Left lung (tissue), 10 donors: ENCODE results near the gene PHKG1. TPM values are rescaled to one million over a fixed set of nuclear protein-coding genes. Genes with fewer than 3 reads are reported as not detected.
"Not testable (repeated sequence)": the region's sequence is repeated elsewhere in the genome, so short reads cannot be mapped to it uniquely, and the experiment has no call there.

Experiments
- ATAC-seq: fragments of 200-7000 bp; cut with Tn5 transposase; one replicate; pipeline ENCODE4 v1.9.1; 2020; ENCODE audit warnings: moderate library complexity
- DNase-seq, 4 donors: peaks; one replicate each; pipeline ENCODE4 v3.0.0-alpha.2; 2013 to 2020
- H3K27ac ChIP-seq, 2 donors: fragments of 200-600 bp; sonication (generic) in 1 of 2; one replicate each; pipeline versions ENCODE4 v1.5.0 to v1.8.0; 2020 to 2021
- H3K27me3 ChIP-seq, 2 donors: fragments of 200-600 bp; sonication (generic) in 1 of 2; one replicate each; pipeline versions ENCODE4 v1.5.0 to v1.8.0; 2020 to 2021
- H3K36me3 ChIP-seq, 2 donors: fragments of 200-600 bp; sonication (generic) in 1 of 2; one replicate each; pipeline versions ENCODE4 v1.5.0 to v1.8.0; 2020 to 2021
- H3K4me1 ChIP-seq, 2 donors: fragments of 200-600 bp; one replicate each; pipeline ENCODE4 v1.8.0; 2021
- H3K4me3 ChIP-seq, 2 donors: fragments of 200-600 bp; sonication (generic) in 1 of 2; one replicate each; pipeline versions ENCODE4 v1.5.0 to v1.8.0; 2020 to 2021; ENCODE audit warnings: mild to moderate bottlenecking in 1 of 2
- H3K9me3 ChIP-seq, 2 donors: fragments of 200-600 bp; sonication (generic) in 1 of 2; one replicate each; pipeline versions ENCODE4 v1.5.0 to v1.8.0; 2020 to 2021
- CTCF ChIP-seq, 2 donors: fragments of 200-600 bp; sonication (generic) in 1 of 2; IDR thresholded peaks; one replicate each; pipeline versions ENCODE4 v1.5.0 to v1.8.0; 2021; ENCODE audit warnings: antibody characterized with exemption in 2 of 2
- intact Hi-C, 2 donors: fragments of 100-400 bp; cut with DNase I; formaldehyde crosslinking; loops; one replicate each; pipeline versions ENCODE4 v1.11.2 to v1.14.2; 2022
- polyA plus RNA-seq, 6 donors: library from polyadenylated mRNA; unstranded; fragments of 120-200 nt; gene quantifications; one replicate each; pipeline ENCODE4 v1.2.1, GENCODE V29; 2013; ENCODE audit not compliant: insufficient read length in 6 of 6
- total RNA-seq, 2 donors: library from RNA; stranded (reverse); fragmentation: NEBNext Ultra II Directional; extraction: Animal tissue kit (Norgen Biotek cat#: 25700); gene quantifications; one replicate each; pipeline ENCODE4 v1.2.1, GENCODE V29; 2021
- donor health status: DM: no; HTN: yes; CAD: no.
- donor health status: DM: no; HTN: no; CAD: no.

PHKG1 gene
- total and polyA plus RNA-seq, 8 donors: 0.32 to 3.9 (median 2.3) TPM

GRCh38 chr7:56121440-56121839, 28.7 kb upstream of the PHKG1 start:
- DNase-seq (no peak), ATAC-seq (no peak)
- no peak for TF ChIP-seq CTCF (IDR thresholded peaks at IDR 0.05)
- Histone ChIP-seq H3K4me1 (no peaks in the 10 kb centered on the region), H3K9me3 (no peaks in the 10 kb centered on the region), H3K27me3 (peaks cover 6 to 11% of the 10 kb centered on the region in 2 donors), H3K36me3 (no peaks in the 10 kb centered on the region), H3K27ac (no peak overlapping the region), H3K4me3 (no peak overlapping the region)
- intact Hi-C loops: no loop called here

GRCh38 chr7:56115852-56116538, 23.2 kb upstream of the PHKG1 start, which contains the start of gene NUPR2:
Gene NUPR2, minus strand, starts transcription at chr7:56116417. Its CDS starts 103 bp downstream, at chr7:56116314.
- intact Hi-C loops: no loop called here
- TF ChIP-seq CTCF (IDR thresholded peaks at IDR 0.05): no peak
- Histone ChIP-seq H3K4me3 (no peak within 1 kb of the TSS), H3K27ac (no peak within 1 kb of the TSS), H3K9me3 (no peaks in the 10 kb centered on the region), H3K4me1 (no peaks in the 10 kb centered on the region), H3K36me3 (no peaks in the 10 kb centered on the region), H3K27me3 (peaks cover 8 to 38% of the 10 kb centered on the region in 2 donors)
- peak; percentile 88 for ATAC-seq
- peak in 1 of 4 donors; percentile 79 for DNase-seq

- H3K9me3 ChIP-seq, intact Hi-C loops, H3K36me3 ChIP-seq, ATAC-seq, DNase-seq, H3K4me1 ChIP-seq, H3K4me3 ChIP-seq, H3K27ac ChIP-seq: not testable (repeated sequence)
- peaks cover 8 to 43% of the 10 kb centered on the region in 2 donors for H3K27me3 ChIP-seq
Observed at GRCh38 chr7:56112244-56112643, 19.5 kb upstream of the PHKG1 start.

GRCh38 chr7:56110611-56111010, 17.9 kb upstream of the PHKG1 start:
- H3K36me3 ChIP-seq: no peaks in the 10 kb centered on the region
- intact Hi-C loops: no loop called here
- DNase-seq (no peak), ATAC-seq (no peak)
- TF ChIP-seq CTCF (IDR thresholded peaks at IDR 0.05): no peak
- no peak overlapping the region for H3K27ac ChIP-seq
- H3K4me3 ChIP-seq: no peak overlapping the region
- no peaks in the 10 kb centered on the region for H3K9me3 ChIP-seq
- H3K27me3 ChIP-seq: peaks cover 0 to 27% of the 10 kb centered on the region in 2 donors
- H3K4me1 ChIP-seq: peaks cover under 1 to 5% of the 10 kb centered on the region in 2 donors

- intact Hi-C loops: no loop called here
- Histone ChIP-seq H3K27me3 (peaks cover 0 to 8% of the 10 kb centered on the region in 2 donors), H3K4me1 (peaks cover 14 to 26% of the 10 kb centered on the region in 2 donors), H3K27ac (no peak overlapping the region), H3K4me3 (no peak overlapping the region), H3K9me3 (no peaks in the 10 kb centered on the region), H3K36me3 (peaks cover 0 to 19% of the 10 kb centered on the region in 2 donors)
- no peak for TF ChIP-seq CTCF (IDR thresholded peaks at IDR 0.05)
- ATAC-seq: no peak
- DNase-seq: no peak
Observed at GRCh38 chr7:56107954-56108258, 15.2 kb upstream of the PHKG1 start.
